PC-9 (cell line): ENCODE results near the gene SLC9A9.

Experiments used
- EZH2 ChIP-seq: fragments of 200-600 bp; sonication (generic); IDR thresholded peaks from 2 replicates; pipeline ENCODE4 v1.8.0; 2017; ENCODE audit warnings: antibody characterized with exemption, low read depth
- TF ChIP-seq, protein P1 (sequence below): fragments of 200-600 bp; sonication (generic); conservative IDR thresholded peaks from 2 replicates; pipeline ENCODE4 v1.6.1; 2017; ENCODE audit warnings: mixed run types, antibody characterized with exemption, mild to moderate bottlenecking, moderate library complexity

DNA sequence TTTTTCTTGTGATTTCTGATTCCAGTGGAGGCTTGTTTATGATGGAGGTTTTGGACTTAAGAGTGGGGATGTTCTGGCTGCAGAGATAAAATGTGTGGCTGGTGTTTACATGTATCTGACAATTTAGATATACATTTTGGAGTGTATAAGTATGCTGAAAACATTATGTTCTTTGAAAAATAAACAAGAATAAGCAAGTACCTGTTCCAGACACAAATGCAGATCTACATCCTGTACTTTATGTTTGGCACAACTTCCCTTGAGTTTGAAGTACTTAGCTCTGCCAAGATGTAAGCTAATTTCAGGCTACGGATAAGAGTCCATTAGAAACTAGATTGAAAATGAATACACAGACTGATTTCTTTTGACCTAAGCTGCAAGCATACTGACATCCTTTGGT is 451.5 kb downstream of the SLC9A9 start:
- TF ChIP-seq, protein P1, sequence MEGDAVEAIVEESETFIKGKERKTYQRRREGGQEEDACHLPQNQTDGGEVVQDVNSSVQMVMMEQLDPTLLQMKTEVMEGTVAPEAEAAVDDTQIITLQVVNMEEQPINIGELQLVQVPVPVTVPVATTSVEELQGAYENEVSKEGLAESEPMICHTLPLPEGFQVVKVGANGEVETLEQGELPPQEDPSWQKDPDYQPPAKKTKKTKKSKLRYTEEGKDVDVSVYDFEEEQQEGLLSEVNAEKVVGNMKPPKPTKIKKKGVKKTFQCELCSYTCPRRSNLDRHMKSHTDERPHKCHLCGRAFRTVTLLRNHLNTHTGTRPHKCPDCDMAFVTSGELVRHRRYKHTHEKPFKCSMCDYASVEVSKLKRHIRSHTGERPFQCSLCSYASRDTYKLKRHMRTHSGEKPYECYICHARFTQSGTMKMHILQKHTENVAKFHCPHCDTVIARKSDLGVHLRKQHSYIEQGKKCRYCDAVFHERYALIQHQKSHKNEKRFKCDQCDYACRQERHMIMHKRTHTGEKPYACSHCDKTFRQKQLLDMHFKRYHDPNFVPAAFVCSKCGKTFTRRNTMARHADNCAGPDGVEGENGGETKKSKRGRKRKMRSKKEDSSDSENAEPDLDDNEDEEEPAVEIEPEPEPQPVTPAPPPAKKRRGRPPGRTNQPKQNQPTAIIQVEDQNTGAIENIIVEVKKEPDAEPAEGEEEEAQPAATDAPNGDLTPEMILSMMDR = no peak
- no peak for TF ChIP-seq EZH2
